Measurements from ENCODE around the gene B3GNT9. TPM values are rescaled to one million over a fixed set of nuclear protein-coding genes. Genes with fewer than 3 reads are reported as not detected.
A peak's percentile ranks its signal among the peaks of the same experiment; 100 is the strongest.

The B3GNT9 gene
- polyA plus RNA-seq, 3 donors from 2014 or later, result 0.13 to 0.18 TPM; not detected in 1

- peaks cover 16 to 19% of the 10 kb centered on the region in 2 donors for H3K4me1 Mint-ChIP-seq
- H3K36me3 Mint-ChIP-seq, result no peaks in the 10 kb centered on the region
- peaks cover 2 to 11% (median 7%) of the 10 kb centered on the region in 3 donors for H3K27me3 Mint-ChIP-seq (ENCODE audit: low read depth in 3 of 3)
- no peak overlapping the region for H3K27ac Mint-ChIP-seq
- H3K9me3 Mint-ChIP-seq, result no peaks in the 10 kb centered on the region
- DNase-seq, result no peak
- no peak overlapping the region for H3K4me3 Mint-ChIP-seq
Measured at GRCh38 chr16:67182288-67182687, 31.5 kb upstream of the B3GNT9 start.

GRCh38 chr16:67181346-67181745 lies 30.5 kb upstream of the B3GNT9 start:
- Mint-ChIP-seq H3K4me1 (peaks cover 20 to 21% of the 10 kb centered on the region in 2 donors), H3K36me3 (no peaks in the 10 kb centered on the region)

GRCh38 chr16:67180166-67180565 lies 29.4 kb upstream of the B3GNT9 start:
- H3K9me3 Mint-ChIP-seq, result no peaks in the 10 kb centered on the region
- DNase-seq, result no peak
- H3K4me3 Mint-ChIP-seq, result no peak overlapping the region
- no peak overlapping the region for H3K27ac Mint-ChIP-seq
- H3K27me3 Mint-ChIP-seq (ENCODE audit: low read depth in 3 of 3), result peaks cover under 1 to 14% (median 3%) of the 10 kb centered on the region in 3 donors
- H3K36me3 Mint-ChIP-seq, result no peaks in the 10 kb centered on the region
- H3K4me1 Mint-ChIP-seq, result peaks cover 17 to 23% of the 10 kb centered on the region in 2 donors

More at GRCh38 chr16:67181346-67181745, 30.5 kb upstream of the B3GNT9 start:
- no peak overlapping the region for H3K27ac Mint-ChIP-seq
- H3K4me3 Mint-ChIP-seq, result no peak overlapping the region
- DNase-seq, result no peak
- no peaks in the 10 kb centered on the region for H3K9me3 Mint-ChIP-seq
- H3K27me3 Mint-ChIP-seq (ENCODE audit: low read depth in 3 of 3), result peaks cover 4 to 14% (median 7%) of the 10 kb centered on the region in 3 donors

GRCh38 chr16:67179421-67180080 lies 28.8 kb upstream of the B3GNT9 start:
- Mint-ChIP-seq H3K4me3 (no peak overlapping the region), H3K4me1 (peaks cover 17 to 22% of the 10 kb centered on the region in 2 donors), H3K27ac (no peak overlapping the region), H3K9me3 (no peaks in the 10 kb centered on the region), H3K36me3 (no peaks in the 10 kb centered on the region), H3K27me3 (ENCODE audit: low read depth in 3 of 3) (peaks cover 0 to 14% (median 2%) of the 10 kb centered on the region in 3 donors)
- no peak for DNase-seq

GRCh38 chr16:67177743-67178699 lies 27.2 kb upstream of the B3GNT9 start:
- no peaks in the 10 kb centered on the region for H3K9me3 Mint-ChIP-seq
- peak overlapping the region; percentile 48 to 78 (median 75) for H3K4me3 Mint-ChIP-seq
- peak overlapping the region in 3 of 6 donors; percentile 23 to 50 (median 42) for H3K27ac Mint-ChIP-seq
- H3K4me1 Mint-ChIP-seq, result peaks cover 28 to 34% of the 10 kb centered on the region in 2 donors
- peaks cover 6 to 14% (median 6%) of the 10 kb centered on the region in 3 donors for H3K27me3 Mint-ChIP-seq (ENCODE audit: low read depth in 3 of 3)
- DNase-seq, result peak in 2 of 3 donors; percentile 30 to 41
- H3K36me3 Mint-ChIP-seq, result no peaks in the 10 kb centered on the region

- Mint-ChIP-seq H3K4me1 (peaks cover 33 to 36% of the 10 kb centered on the region in 2 donors), H3K36me3 (no peaks in the 10 kb centered on the region), H3K27ac (no peak overlapping the region), H3K9me3 (no peaks in the 10 kb centered on the region), H3K4me3 (peak overlapping the region in 4 of 5 donors; percentile 13 to 75 (median 56)), H3K27me3 (ENCODE audit: low read depth in 3 of 3) (peaks cover 6 to 15% (median 6%) of the 10 kb centered on the region in 3 donors)
- DNase-seq, result no peak
Measured at GRCh38 chr16:67176662-67177061, 25.9 kb upstream of the B3GNT9 start.

- H3K4me1 Mint-ChIP-seq, result peaks cover 45 to 47% of the 10 kb centered on the region in 2 donors
- no peaks in the 10 kb centered on the region for H3K9me3 Mint-ChIP-seq
- DNase-seq, result no peak
- no peaks in the 10 kb centered on the region for H3K36me3 Mint-ChIP-seq
- peaks cover 16 to 20% (median 18%) of the 10 kb centered on the region in 3 donors for H3K27me3 Mint-ChIP-seq (ENCODE audit: low read depth in 3 of 3)
- peak overlapping the region in 3 of 5 donors; percentile 46 to 86 (median 65) for H3K4me3 Mint-ChIP-seq
- peak overlapping the region in 2 of 6 donors; percentile 73 to 79 for H3K27ac Mint-ChIP-seq
Measured at GRCh38 chr16:67174706-67175231, 24.0 kb upstream of the B3GNT9 start.

GRCh38 chr16:67173808-67174705 lies 23.3 kb upstream of the B3GNT9 start:
- peaks cover 17 to 20% (median 20%) of the 10 kb centered on the region in 3 donors for H3K27me3 Mint-ChIP-seq (ENCODE audit: low read depth in 3 of 3)
- H3K27ac Mint-ChIP-seq, result peak overlapping the region; percentile 0 to 74 (median 67)
- peaks cover 46 to 49% of the 10 kb centered on the region in 2 donors for H3K4me1 Mint-ChIP-seq
- H3K9me3 Mint-ChIP-seq, result no peaks in the 10 kb centered on the region
- no peaks in the 10 kb centered on the region for H3K36me3 Mint-ChIP-seq
- peak overlapping the region; percentile 85 to 94 (median 86) for H3K4me3 Mint-ChIP-seq
- DNase-seq, result peak; percentile 68 to 73 (median 69)

GRCh38 chr16:67173323-67173722 lies 22.5 kb upstream of the B3GNT9 start:
- H3K4me1 Mint-ChIP-seq, result peaks cover 43 to 49% of the 10 kb centered on the region in 2 donors
- peak overlapping the region; percentile 85 to 94 (median 86) for H3K4me3 Mint-ChIP-seq
- H3K27me3 Mint-ChIP-seq (ENCODE audit: low read depth in 3 of 3), result peaks cover 17 to 25% (median 22%) of the 10 kb centered on the region in 3 donors
- no peaks in the 10 kb centered on the region for H3K9me3 Mint-ChIP-seq
- H3K27ac Mint-ChIP-seq, result peak overlapping the region; percentile 0 to 73 (median 62)
- no peaks in the 10 kb centered on the region for H3K36me3 Mint-ChIP-seq
- DNase-seq, result no peak

- H3K27me3 Mint-ChIP-seq (ENCODE audit: low read depth in 3 of 3), result peaks cover 17 to 37% (median 21%) of the 10 kb centered on the region in 3 donors
- peaks cover 0 to 2% (median 0%) of the 10 kb centered on the region in 6 donors for H3K9me3 Mint-ChIP-seq
- peaks cover 36 to 38% of the 10 kb centered on the region in 2 donors for H3K4me1 Mint-ChIP-seq
- no peaks in the 10 kb centered on the region for H3K36me3 Mint-ChIP-seq
- H3K27ac Mint-ChIP-seq, result no peak overlapping the region
- H3K4me3 Mint-ChIP-seq, result peak overlapping the region in 4 of 5 donors; percentile 24 to 53 (median 46)
- no peak for DNase-seq
Measured at GRCh38 chr16:67170949-67171649, 20.3 kb upstream of the B3GNT9 start.

GRCh38 chr16:67170168-67170948 lies 19.6 kb upstream of the B3GNT9 start, which contains the start of gene NOL3:
NOL3 (plus strand) TSS chr16:67170538.
- peaks cover 30 to 37% of the 10 kb centered on the region in 2 donors for H3K4me1 Mint-ChIP-seq
- H3K4me3 Mint-ChIP-seq, result peak within 1 kb of the TSS; percentile 24 to 69 (median 53)
- no peak for DNase-seq
- H3K27me3 Mint-ChIP-seq (ENCODE audit: low read depth in 3 of 3), result peaks cover 18 to 37% (median 19%) of the 10 kb centered on the region in 3 donors
- H3K36me3 Mint-ChIP-seq, result no peaks in the 10 kb centered on the region
- no peak within 1 kb of the TSS for H3K27ac Mint-ChIP-seq
- peaks cover 0 to 2% (median 0%) of the 10 kb centered on the region in 6 donors for H3K9me3 Mint-ChIP-seq

All from immature natural killer cell (primary cell).